Measurements from ENCODE around the gene YPEL4. TPM values are rescaled to one million over a fixed set of nuclear protein-coding genes. Genes with fewer than 3 reads are reported as not detected.

YPEL4 gene
- total and polyA plus RNA-seq, 12 donors, result 0.18 to 15.7 (median 1.8) TPM

DNA sequence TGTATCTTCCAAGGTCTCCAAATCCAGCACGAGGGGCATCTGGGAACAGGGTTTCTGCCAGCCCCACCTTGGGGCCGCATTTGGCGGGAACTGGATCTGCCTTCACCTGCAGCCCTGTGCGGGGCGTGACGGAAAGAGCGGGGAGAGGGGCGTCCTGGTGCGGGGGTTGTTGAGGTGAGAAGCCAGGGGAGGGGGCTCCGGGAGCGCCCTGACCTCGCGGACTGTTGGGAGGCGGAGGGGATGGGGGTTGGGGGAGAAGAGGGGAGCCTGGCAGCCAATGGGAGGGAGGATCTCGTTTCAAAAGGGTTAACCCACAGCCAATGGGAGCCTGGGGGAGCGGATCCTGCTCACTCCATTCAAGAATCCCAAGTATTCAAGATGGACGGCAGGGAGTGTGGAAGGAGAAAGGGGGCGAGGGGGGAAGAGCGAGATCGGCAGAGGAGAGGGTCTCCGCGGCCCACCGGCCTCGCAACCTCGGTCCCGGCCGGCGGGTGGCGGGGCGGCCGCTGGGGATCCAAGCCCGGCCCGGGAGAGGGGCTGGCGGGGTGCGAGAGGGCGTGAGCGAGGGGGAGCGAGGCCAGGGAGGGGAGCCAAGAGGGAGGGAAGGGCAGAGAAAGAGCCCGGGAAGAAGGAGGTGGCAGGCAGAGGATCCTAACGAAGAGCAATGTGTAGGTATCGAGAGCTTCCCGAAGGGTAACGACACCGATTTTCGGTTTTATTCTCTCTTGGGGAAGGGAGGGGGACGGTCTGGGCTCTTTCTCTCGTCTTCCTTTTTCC lies 11.5 kb downstream of the YPEL4 start:
- intact Hi-C loops (cut with DNase I), result no loop called here
- DNase-seq, result peak in 6 of 7 donors; percentile 67 to 82 (median 72)
- H3K27ac ChIP-seq, result peak overlapping the region in 3 of 5 donors; percentile 36 to 85 (median 68)

GRCh38 chr11:57637626-57638004 lies 12.1 kb downstream of the YPEL4 start:
- intact Hi-C loops (cut with DNase I), result no loop called here
- H3K27me3 ChIP-seq, result no peaks in the 10 kb centered on the region
- DNase-seq, result no peak
- WGBS, 4 donors, result 9 to 24% (median 18%) methylated on average over 11 to 18 of the region's 18 CpGs
- peaks cover 0 to 4% of the 10 kb centered on the region in 2 donors for H3K4me1 ChIP-seq (replicated peaks in 1 of 2)
- H3K4me3 ChIP-seq, result peak overlapping the region in 2 of 4 donors; percentile 75 to 80
- no peak for TF ChIP-seq CTCF (IDR thresholded peaks at IDR 0.05)
- TF ChIP-seq POLR2A (IDR thresholded peaks at IDR 0.05), result no peak
- no peaks in the 10 kb centered on the region for H3K36me3 ChIP-seq (replicated peaks in 1 of 2)
- no peaks in the 10 kb centered on the region for H3K9me3 ChIP-seq (replicated peaks in 1 of 3)
- H3K27ac ChIP-seq, result peak overlapping the region in 1 of 5 donors; percentile 85

More for the DNA sequence above, 11.5 kb downstream of the YPEL4 start:
- H3K4me1 ChIP-seq (replicated peaks in 1 of 2), result peaks cover 0 to 4% of the 10 kb centered on the region in 2 donors
- no peak for TF ChIP-seq CTCF (IDR thresholded peaks at IDR 0.05)
- no peak for TF ChIP-seq POLR2A (IDR thresholded peaks at IDR 0.05)
- H3K36me3 ChIP-seq (replicated peaks in 1 of 2), result no peaks in the 10 kb centered on the region
- WGBS, 4 donors, result 1 to 2% (median 1%) methylated on average over 37 to 47 of the region's 47 CpGs
- H3K4me3 ChIP-seq, result peak overlapping the region; percentile 18 to 85 (median 78)
- H3K27me3 ChIP-seq, result no peaks in the 10 kb centered on the region
- no peaks in the 10 kb centered on the region for H3K9me3 ChIP-seq (replicated peaks in 1 of 3)

DNA sequence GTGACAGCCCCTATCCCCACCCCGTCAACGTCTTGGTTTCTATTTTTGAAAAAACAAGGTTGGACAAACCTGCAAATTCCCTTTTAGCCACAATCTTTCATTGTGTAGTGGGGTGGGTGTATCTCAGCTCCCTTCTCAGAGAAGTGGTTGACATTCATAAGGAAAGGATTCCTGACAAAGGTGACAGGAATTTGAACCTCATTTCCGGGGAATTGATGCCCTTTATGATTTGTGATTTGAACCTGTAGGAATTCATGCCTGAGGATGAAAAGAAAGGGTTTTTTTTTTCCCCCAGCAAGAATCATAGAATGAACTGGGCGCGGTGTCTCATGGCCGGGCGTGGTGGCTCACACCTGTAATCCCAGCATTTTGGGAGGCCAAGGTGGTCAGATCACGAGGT lies 14.5 kb downstream of the YPEL4 start:
- WGBS, 4 donors, result 75 to 86% (median 80%) methylated on average over 8 of the region's 8 CpGs
- Histone ChIP-seq H3K27me3 (no peaks in the 10 kb centered on the region), H3K27ac (no peak overlapping the region), H3K4me3 (no peak overlapping the region), H3K4me1 (replicated peaks in 1 of 2) (peaks cover 0 to 4% of the 10 kb centered on the region in 2 donors), H3K9me3 (replicated peaks in 1 of 3) (no peaks in the 10 kb centered on the region), H3K36me3 (replicated peaks in 1 of 2) (no peaks in the 10 kb centered on the region)
- intact Hi-C loops (cut with DNase I), result no loop called here
- DNase-seq, result no peak
- TF ChIP-seq POLR2A (IDR thresholded peaks at IDR 0.05), result no peak
- no peak for TF ChIP-seq CTCF (IDR thresholded peaks at IDR 0.05)

DNA sequence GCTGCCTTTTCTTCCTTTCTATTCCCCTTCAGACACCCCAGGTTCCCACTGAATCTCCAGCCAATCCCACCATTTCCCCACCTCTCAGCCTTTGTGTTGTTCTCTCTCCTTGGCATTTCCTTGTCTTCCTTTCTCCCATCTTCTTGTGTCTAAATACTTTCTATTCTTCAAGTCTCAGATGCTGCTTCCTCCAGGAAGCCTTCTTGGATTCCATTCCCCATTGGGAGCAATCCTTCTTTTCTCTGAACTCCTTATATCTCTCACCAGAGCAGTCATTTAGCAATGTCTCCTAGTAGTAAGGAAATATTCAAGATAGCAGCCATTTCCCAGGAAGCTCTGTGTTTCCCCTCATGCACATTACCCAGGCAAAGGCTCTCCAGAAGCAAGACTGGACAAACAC lies 15.4 kb downstream of the YPEL4 start:
- no peaks in the 10 kb centered on the region for H3K27me3 ChIP-seq
- no peaks in the 10 kb centered on the region for H3K36me3 ChIP-seq (replicated peaks in 1 of 2)
- H3K4me1 ChIP-seq (replicated peaks in 1 of 2), result peaks cover 0 to 4% of the 10 kb centered on the region in 2 donors
- TF ChIP-seq POLR2A (IDR thresholded peaks at IDR 0.05) (no peak), CTCF (IDR thresholded peaks at IDR 0.05) (no peak)
- no peak overlapping the region for H3K4me3 ChIP-seq
- H3K9me3 ChIP-seq (replicated peaks in 1 of 3), result no peaks in the 10 kb centered on the region
- no peak for DNase-seq
- no peak overlapping the region for H3K27ac ChIP-seq
- intact Hi-C loops (cut with DNase I), result no loop called here
